Colonic mucosa (tissue), 4 donors: Measurements from ENCODE around the gene MAN2B1. TPM values are rescaled to one million over a fixed set of nuclear protein-coding genes. Genes with fewer than 3 reads are reported as not detected.

Source experiments
- DNase-seq: peaks from one replicate; pipeline ENCODE4 v3.0.0-alpha.2; 2020
- H3K27ac ChIP-seq: fragments of 200-600 bp; one replicate; pipeline ENCODE4 v1.8.0; 2021
- H3K27me3 ChIP-seq: fragments of 200-600 bp; one replicate; pipeline ENCODE4 v1.8.0; 2021
- H3K36me3 ChIP-seq: fragments of 200-600 bp; one replicate; pipeline ENCODE4 v1.8.0; 2021
- H3K4me1 ChIP-seq: fragments of 200-600 bp; one replicate; pipeline ENCODE4 v1.8.0; 2021; ENCODE audit warnings: mild to moderate bottlenecking
- H3K4me3 ChIP-seq: fragments of 200-600 bp; one replicate; pipeline ENCODE4 v1.8.0; 2021
- H3K9ac ChIP-seq, 2 donors: one replicate each; pipeline ENCODE4 v1.7.0; 2013; ENCODE audit warnings: control low read depth in 2 of 2, low read depth in 2 of 2, low read length in 2 of 2
- H3K9me3 ChIP-seq: fragments of 200-600 bp; one replicate; pipeline ENCODE4 v1.8.0; 2021
- CTCF ChIP-seq: fragments of 200-600 bp; IDR thresholded peaks from one replicate; pipeline ENCODE4 v1.8.0; 2022; ENCODE audit warnings: antibody characterized with exemption, mild to moderate bottlenecking
- intact Hi-C: fragments of 100-400 bp; cut with DNase I; formaldehyde crosslinking; loops from one replicate; pipeline ENCODE4 v1.14.1; 2022
- total RNA-seq, 2 donors: library from RNA; stranded (reverse); fragmentation: NEBNext Ultra II Directional in 1 of 2; extraction: Animal tissue kit (Norgen Biotek cat#: 25700) in 1 of 2; gene quantifications; one replicate each; pipeline ENCODE4 v1.2.1, GENCODE V29; 2021
- donor health status: healthy.
- donor health status: DM: no; HTN: no; CAD: no.
- donor health status: DM: no; HTN: no; CAD: no.

Gene MAN2B1
- total RNA-seq, 2 donors from 2014 or later = 51.7 to 67.4 TPM

GRCh38 chr19:12695514-12695913 lies 29.0 kb upstream of the MAN2B1 start:
- peak overlapping the region in 1 of 2 donors; percentile 40 for H3K9ac ChIP-seq
- H3K27me3 ChIP-seq = no peaks in the 10 kb centered on the region
- H3K27ac ChIP-seq = no peak overlapping the region
- DNase-seq = no peak
- no peaks in the 10 kb centered on the region for H3K9me3 ChIP-seq
- peaks cover 5% of the 10 kb centered on the region for H3K4me1 ChIP-seq
- intact Hi-C loops = no loop called here
- no peak for TF ChIP-seq CTCF
- H3K4me3 ChIP-seq = peak overlapping the region; percentile 75
- no peaks in the 10 kb centered on the region for H3K36me3 ChIP-seq

GRCh38 chr19:12695096-12695495 lies 28.6 kb upstream of the MAN2B1 start:
- Histone ChIP-seq H3K9me3 (no peaks in the 10 kb centered on the region), H3K9ac (no peak overlapping the region), H3K27ac (no peak overlapping the region), H3K4me1 (peaks cover 5% of the 10 kb centered on the region), H3K4me3 (no peak overlapping the region), H3K27me3 (no peaks in the 10 kb centered on the region), H3K36me3 (no peaks in the 10 kb centered on the region)
- TF ChIP-seq CTCF = no peak
- no peak for DNase-seq
- intact Hi-C loops = no loop called here

GRCh38 chr19:12694641-12695040 lies 28.1 kb upstream of the MAN2B1 start:
- H3K27ac ChIP-seq = no peak overlapping the region
- no peaks in the 10 kb centered on the region for H3K36me3 ChIP-seq
- intact Hi-C loops = no loop called here
- H3K9ac ChIP-seq = no peak overlapping the region
- no peaks in the 10 kb centered on the region for H3K9me3 ChIP-seq
- H3K4me1 ChIP-seq = peaks cover 5% of the 10 kb centered on the region
- TF ChIP-seq CTCF = no peak
- H3K4me3 ChIP-seq = no peak overlapping the region
- no peaks in the 10 kb centered on the region for H3K27me3 ChIP-seq
- no peak for DNase-seq

- no peak overlapping the region for H3K9ac ChIP-seq
- H3K9me3 ChIP-seq = no peaks in the 10 kb centered on the region
- no peak overlapping the region for H3K27ac ChIP-seq
- H3K36me3 ChIP-seq = no peaks in the 10 kb centered on the region
- no peak overlapping the region for H3K4me3 ChIP-seq
- intact Hi-C loops = no loop called here
- H3K27me3 ChIP-seq = no peaks in the 10 kb centered on the region
- peaks cover 5% of the 10 kb centered on the region for H3K4me1 ChIP-seq
- no peak for TF ChIP-seq CTCF
- DNase-seq = no peak
Measured at GRCh38 chr19:12692960-12693359, 26.4 kb upstream of the MAN2B1 start.

- no peak overlapping the region for H3K27ac ChIP-seq
- TF ChIP-seq CTCF = no peak
- no peak overlapping the region for H3K4me3 ChIP-seq
- H3K36me3 ChIP-seq = no peaks in the 10 kb centered on the region
- no peak overlapping the region for H3K9ac ChIP-seq
- H3K9me3 ChIP-seq = no peaks in the 10 kb centered on the region
- no peak for DNase-seq
- intact Hi-C loops = no loop called here
- no peaks in the 10 kb centered on the region for H3K4me1 ChIP-seq
- H3K27me3 ChIP-seq = no peaks in the 10 kb centered on the region
Measured at GRCh38 chr19:12689581-12690216, 23.2 kb upstream of the MAN2B1 start.
